Activated CD4-positive, CD25-positive, alpha-beta regulatory T cell (primary cell): ENCODE results near the gene KIF26A.

Experiments
- DNase-seq, 4 experiments: peaks; one replicate each; lab custom pipeline; 2025; lab: John Stamatoyannopoulos, UW

The KIF26A gene

DNA sequence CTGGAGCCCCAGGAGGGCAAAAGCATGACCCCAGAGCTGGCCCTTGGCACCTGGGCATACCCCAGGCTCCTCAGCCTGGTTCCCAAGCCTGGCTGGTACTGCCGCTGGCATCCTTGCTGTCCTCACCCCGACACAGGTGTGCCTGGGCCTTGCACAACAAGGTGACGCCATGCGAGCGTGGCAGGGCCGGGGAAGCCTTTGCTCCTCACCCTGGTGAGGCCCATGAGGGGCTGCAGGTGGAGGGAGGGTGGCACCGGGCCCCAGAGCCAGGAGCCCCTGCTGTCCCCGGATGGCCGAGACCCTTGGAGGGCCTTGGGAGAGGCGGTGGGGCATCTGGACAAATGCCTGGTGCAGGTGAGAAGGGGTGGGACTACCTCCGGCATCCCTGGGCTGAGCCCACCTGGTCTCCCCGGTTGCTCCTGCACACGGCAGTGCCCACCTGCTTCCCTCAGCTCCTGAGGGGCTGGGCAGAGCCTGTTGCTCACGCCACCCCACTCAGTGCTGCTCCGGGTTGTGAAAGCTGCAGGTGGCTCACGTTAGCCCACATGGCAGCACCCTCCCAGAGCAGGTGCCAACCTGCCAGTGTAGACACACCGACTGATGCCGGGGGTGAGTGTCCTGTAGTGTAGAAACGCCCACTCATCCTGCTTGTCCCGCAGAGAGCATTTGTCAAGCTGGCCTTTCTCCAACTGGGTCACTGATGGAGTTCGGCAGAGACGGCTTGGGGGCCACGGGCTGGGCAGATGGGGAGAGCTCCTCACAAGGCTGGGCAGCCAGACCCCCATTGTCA lies 24.6 kb upstream of the KIF26A start:
- no peak for DNase-seq

DNA sequence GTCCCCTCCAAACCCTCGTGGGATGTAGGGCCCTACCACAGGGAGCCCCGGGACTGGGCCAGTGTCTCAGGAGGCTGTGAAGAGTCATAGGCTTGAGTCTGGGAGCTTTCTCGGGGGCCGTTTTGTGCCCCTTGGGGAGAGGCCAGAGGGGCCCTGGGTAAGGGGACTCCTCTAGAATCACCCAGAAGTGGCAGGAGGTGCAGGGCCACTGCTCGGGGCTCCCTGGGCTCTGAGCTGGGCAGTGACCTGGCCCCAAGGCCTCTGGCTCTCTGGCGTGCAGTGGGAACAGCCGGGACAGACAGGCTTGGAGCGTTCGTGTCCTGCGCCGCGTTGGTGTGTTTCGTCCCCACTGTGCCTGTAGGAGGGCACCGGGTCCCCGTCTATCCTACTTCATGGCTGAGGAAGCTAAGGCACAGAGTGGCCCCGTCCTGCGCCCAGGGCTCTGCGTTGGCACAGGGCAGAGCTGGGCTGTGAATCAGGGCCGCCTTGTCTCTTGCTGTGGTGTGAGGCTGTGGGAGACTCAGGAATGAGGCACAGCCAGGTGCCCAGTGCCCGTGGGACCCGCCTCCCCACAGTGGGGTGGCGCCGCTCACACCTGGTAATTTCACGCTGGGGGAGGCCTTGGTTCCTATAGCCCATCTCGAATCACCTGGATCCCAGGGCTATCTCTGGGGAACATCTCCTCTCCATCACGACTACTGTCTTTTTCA lies 23.8 kb upstream of the KIF26A start:
- DNase-seq = no peak

DNA sequence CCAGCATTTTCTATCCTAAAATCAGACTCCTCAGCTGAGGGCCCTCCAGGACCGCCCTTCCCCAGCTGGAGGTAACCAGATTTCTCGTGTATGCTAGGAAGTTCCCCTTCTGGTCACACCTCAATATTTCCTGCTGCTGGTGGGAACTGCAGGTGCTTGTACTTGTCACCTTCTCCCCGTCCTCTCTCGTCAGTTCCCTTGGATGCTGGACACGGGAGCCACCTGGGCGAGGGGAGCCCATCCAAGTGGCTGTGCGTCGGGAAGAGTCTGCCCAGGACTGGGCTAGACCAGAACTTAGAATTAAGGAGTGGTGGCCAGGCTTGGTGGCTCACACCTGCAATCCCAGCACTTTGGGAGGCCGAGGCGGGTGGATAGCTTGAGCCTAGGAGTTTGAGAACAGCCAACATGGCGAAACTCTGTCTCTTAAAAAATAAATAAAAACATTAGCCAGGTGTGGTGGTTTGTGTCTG lies 23.2 kb upstream of the KIF26A start:
- DNase-seq = no peak

DNA sequence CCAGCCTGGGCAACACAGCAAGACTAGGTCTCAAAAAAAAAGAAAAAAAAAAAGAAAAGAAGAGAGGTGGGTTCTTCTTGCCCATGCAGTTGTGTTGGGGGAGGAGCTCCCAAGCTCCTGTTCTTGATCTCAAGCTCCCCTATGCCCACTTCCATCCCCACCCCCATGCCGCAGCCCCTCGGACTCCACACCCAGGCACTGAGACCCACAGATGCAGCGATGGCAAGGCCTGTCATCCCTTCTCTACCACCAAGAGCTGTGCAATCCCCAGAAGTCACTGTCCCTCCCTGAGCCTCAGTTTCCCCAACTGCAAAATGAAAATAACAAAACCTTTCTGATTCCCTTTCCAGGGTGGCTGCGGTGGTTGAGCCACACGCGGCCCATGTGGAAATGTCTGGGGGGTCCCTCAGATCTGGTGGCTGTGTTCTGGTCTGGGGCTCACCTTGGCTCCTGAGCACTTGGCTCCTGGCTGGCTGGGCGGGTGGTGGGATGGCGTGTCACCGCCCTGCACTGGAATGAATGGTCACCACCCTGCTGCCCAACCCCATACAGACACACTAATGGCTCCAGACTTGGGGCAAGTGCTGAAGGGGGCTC lies 22.6 kb upstream of the KIF26A start:
- no peak for DNase-seq

DNA sequence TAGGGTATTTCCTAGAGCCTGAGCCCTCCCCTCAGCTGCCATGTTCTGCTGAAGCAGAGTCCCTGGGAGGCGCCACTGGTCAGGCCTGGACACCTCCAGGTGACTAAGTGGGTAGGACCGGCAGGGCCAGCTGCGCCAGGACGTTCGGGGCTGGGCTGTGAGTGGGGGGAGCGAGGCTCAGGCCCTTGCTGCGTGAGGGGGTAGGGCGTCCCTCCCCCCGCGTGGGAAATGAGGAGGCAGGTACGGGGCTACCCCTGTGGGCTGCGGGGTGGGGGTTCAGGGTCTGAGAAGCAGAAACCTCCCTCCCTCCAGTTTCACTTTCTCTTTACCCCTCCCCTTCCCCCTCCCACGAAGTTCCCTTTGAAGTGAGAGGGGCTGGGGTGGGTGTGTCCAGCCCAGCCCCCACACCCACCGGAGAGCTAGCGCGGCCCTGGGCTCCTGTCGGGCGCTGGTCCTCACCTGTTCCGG lies 22.1 kb upstream of the KIF26A start:
- no peak for DNase-seq

DNA sequence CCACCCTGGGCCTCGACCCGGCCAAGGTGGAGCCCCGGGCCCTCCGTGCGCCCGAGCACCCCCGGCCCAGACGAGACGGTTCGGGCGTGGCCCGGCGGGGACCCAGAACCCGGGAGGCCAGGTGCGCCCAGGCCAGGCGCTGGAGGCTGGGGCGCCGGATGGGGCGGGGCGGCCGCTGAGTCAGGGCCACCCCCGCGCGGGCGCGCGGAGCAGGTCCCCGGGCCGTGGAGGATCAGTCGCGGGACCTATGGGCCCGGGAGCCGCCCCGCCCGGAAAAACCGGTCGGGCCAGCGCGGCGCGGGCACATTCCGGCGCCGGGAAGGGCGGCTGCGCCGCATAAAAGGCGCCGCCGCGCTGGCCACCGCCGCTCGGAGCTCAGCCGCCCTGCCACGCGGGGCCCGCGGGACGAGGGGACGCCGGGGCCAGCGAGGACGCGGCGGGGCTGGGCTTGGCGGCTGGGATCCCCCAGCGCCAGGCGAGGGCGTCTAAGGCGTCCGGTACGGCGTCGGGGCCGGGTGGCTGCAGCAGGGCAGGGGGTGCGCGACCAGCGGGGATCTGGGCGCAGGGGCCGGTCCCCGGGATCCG lies 21.5 kb upstream of the KIF26A start:
- DNase-seq = no peak

DNA sequence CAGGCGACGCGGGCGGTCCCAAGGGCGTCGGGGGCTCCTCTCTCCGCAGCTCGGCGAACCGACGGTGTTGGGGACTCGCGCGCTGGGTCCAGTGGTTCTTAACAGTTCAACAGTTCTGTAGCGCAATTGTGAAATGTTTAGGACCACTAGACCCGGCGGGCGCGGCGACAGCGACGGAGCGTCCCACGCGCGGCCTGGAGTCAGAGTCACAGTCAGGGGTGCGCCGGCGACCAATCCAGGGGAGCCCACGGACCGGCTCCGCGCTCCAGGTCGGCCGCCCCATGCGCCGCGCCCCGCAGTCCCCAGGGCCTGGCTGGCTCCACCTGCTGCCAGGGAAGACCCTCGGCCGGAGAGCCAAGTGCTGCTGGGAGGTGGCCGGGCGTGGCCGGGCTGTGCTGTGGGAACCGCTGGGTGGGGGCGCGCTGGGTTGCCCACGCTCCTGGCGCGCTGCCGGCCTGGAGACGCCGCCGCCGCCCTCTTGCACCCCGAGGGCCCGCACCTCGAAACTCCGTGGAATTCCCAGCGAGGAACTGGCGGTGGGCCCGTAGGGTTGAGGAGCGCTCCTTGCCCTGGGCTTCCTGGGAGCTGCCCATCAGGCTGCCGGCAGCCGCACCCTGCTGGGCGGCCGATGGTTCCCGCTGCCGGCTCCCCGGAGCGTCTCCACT lies 20.9 kb upstream of the KIF26A start:
- DNase-seq = no peak

DNA sequence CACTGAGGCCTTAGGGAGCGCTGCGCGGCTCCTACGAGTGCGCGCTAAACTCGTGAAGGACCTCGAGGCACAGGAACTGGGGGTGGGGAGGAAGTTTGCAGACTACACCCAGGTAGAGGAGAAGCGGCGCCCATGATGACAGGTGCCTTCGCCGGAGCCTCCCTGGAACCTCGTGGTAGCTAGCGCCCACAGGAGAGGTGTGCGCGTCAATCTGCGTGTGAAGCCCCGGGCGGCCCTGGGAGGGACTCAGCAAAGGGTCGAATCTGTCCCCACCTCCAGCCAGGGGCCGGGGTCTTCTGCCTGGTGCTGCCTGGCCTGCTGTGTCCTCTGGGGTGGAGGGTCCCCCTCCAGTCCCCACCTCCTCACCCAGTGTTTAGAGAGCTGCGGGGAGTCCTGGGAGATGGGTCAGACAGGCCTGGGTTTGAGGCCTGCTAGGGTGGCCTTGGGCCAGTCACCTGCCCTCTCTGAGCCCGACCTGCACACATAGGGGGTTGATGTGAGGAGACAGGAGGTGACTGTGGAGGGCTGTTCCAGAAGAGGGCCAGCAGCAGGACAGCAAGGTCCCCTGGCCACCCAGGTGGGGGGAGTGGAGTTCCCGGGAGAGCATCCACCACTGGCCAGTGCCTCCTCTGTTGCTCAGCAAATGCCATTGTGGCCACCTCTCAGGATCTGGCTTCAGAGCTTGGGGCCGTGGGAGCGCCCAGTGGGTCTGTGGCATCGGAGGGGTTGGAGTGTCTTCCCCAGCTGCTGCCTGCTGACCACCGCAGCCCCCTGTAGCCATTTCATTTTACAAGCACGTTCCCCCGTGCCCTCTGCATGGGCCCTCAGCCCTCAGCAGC lies 20.2 kb upstream of the KIF26A start:
- no peak for DNase-seq

DNA sequence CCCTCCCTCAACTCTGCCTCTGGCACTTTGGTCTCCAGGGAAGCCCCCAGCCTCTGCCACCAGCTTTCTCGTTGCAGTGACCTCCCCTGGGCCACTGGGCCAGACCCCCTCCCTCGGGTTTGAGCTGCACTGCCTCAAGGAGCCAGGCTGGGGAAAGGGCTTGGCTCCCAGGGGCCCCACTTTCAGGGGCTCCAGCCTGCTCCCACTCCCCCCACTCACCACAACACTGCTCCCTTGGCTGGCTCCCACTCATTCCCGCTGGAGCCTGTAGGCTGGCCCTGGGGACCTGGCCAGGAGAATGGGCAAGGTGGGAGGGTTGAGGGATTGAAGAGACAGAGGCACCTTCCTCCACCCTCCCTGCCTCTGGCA lies 19.3 kb upstream of the KIF26A start:
- DNase-seq = no peak

DNA sequence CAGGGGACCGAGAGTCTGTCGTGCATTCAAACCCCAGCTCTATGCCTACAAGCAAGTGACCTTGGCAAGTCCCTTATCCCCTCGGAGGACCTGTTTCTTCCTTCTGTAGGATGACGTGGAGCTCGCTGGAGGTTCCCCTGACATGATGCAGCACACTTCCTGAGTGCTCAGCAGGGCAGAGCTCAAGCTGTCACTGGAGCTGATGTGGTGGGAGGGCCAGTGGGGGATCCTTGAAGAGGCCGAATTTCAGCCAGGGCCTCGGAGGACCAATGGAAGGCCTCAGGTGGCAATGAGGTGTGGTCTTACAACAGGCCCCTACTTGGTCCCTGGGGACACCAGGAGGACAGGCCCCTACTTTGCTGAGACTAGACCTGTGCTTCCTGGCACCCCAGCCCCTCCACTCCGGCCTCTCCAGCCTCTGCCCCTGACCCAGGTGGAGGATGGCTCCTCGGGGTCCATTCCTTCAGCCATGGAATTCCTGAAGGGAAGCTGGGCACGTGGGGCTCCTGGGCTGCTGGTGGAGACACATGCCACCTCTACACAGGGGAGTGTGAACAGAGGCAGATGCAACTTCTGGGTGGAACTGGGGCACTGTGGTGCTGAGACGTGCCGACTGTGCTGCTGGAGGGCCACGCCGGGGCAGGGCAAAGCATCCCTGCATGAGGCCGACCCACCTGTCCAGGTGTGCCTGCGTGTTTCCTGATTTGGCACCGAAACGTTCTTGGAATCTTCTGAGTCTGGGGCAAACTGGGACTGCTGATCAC lies 18.7 kb upstream of the KIF26A start:
- DNase-seq = no peak

DNA sequence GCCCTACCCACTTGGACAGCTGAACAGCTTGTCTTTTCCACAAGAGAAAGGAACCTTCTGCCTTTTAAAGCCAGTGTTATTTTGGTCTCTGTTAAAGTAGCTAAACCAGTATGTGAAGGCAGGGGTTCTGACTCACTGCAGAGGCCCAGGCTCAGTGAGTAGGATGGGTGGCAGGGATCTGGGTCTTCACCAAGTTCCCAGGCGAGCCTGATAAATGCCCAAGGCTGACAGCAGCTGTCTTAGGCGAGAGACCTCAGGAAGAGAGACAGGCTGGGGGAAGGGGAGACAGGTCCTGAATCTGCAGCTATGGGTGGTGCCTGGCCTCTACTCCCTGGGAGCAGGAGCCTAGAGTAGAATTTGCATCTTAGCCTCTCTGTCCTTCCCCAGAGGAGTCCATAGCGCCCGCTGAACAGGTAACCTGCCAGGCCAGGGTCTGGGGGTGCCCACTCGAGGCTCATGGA lies 18.1 kb upstream of the KIF26A start:
- no peak for DNase-seq

DNA sequence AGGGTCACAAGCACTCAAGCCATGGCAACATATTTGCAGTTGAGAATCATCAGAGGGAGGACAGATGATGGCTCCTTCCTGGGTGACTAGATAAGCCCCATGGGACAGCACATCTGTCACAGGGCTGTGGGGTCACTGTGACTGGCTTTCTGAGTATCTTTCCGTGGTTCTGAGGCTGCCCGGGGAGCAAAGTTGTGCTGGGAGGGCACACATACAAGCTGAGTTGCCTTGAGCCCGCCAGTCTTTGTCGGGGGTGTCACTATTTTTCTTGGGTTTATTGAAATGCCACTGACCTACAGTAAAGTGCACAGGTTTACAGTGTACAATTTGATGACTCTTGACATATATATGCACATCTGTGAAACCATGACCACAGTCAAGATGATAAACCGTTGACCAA lies 17.2 kb upstream of the KIF26A start:
- DNase-seq = no peak

DNA sequence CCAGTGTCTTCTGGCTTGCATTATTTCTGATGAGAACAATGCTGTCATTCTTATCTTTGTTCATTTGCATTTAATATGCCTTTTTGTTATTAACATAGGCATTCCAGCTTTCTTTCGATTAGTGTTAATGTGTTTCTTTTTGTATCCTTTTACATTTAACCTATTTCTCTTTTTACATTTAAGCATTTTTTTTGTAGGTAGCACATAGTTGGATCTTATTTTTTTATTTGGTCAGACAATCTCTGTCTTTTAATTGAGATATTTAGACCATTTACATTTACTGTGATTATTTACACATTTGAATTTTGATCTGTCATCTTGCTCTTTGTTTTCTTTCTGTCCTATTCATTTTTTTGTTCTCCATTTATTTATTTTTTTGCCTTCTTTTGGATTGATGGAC lies 14.5 kb upstream of the KIF26A start:
- no peak for DNase-seq

DNA sequence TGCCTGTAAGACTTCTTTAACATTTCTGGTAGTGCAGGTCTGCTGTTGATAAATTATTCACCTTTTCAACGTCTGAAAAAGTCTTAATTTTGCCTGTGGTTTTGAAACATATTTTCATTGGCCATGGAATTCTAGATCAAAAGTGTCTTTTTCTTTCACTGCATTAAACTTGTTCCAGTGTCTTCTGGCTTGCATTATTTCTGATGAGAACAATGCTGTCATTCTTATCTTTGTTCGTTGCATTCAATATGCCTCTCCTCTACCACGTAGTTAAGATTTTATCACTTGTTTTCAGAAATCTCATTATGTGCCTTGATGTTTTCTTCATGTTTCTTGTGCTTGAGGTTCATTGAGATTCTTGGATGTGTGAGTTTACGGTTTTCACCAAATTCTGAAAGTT lies 13.4 kb upstream of the KIF26A start:
- DNase-seq = no peak

DNA sequence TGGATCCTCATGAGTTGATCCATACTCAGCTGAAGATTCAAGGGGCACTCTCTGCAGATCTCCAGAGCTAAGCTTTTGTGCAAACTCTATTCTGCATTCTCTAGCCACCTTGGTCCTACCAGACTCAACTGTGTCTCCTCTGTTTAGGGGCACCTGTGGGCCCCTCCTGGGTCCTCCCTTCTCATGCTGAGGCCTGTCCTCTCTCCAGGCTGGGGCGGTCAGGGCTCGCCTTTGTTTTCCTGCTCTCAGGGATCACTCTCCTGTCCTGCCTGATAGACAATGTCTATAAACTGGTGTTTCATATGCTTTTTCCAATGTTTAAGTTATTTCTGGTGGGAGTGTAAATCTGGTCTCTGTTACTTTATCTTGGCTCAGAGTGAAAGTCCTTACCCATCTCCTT lies 11.6 kb upstream of the KIF26A start:
- DNase-seq = no peak

DNA sequence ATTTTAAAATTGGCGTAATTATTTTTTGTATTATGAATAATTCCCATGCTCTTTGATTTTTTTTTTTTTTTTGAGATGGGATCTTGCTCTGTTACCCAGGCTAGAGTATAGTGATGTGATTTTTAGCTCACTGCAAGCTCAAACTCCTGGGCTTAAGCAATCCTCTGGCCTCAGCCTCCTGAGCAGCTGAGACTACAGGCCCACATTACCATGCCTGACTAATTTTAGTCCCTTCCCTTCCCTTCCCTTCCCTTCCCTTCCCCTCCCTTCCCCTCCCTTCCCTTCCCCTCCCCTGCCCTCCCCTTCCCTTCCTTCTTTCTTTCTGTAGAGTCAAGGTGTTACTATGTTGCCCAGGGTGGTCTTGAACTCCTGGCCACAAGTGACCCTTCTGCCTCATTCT lies 9.4 kb upstream of the KIF26A start:
- DNase-seq = no peak

DNA sequence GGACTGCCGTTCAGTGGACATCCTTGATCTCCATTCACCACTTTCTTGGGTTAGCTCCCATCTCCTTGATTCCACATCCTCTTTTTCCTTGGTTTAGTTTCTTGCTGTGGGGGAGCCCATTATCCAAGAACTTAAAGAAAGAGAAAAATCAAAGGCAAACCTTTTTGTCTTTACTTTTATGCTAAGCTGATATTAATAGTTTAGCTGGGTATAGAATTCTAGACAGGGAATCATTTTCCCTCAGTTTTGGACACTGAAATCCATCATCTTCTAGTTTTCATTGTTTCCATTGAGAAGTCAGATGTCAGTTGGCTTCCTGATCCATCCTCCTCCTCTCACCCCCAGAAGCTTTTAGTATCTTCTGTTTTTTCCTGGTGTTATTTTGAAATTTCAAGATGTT lies 8.8 kb upstream of the KIF26A start:
- DNase-seq = no peak

DNA sequence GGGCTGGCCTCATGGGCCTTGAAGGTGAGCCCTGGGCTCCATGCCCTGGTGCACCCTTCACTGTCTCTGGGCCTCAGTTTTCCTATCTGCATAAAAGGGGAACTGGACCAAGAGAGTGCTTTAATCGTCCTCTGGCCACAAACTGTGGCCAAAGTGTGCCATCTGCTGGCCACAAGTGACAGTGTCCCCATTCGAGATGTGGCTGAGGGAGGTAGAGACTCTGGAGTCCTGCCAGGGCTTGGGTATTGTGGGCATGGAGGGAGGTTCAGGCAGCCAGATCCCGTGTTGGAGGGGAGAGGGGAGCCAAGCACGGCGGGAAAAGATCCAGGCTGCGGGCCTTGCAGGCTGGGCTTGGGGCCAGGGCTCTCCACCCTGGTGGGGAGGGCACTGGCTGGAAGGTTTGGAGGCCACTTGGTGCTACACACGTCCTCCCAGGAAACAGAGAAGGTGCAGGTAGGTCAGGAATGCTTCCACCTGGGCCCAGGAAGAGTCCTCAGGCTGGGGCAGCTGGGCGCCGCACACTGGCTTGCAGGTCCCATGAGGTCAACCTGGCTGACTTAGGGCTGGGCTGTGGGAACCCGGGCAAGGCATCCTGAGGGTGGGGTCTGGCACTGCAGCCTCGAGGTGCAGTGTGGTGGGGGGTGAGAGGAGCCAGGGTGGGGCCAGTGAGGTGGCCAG lies 7.3 kb upstream of the KIF26A start:
- DNase-seq = no peak

DNA sequence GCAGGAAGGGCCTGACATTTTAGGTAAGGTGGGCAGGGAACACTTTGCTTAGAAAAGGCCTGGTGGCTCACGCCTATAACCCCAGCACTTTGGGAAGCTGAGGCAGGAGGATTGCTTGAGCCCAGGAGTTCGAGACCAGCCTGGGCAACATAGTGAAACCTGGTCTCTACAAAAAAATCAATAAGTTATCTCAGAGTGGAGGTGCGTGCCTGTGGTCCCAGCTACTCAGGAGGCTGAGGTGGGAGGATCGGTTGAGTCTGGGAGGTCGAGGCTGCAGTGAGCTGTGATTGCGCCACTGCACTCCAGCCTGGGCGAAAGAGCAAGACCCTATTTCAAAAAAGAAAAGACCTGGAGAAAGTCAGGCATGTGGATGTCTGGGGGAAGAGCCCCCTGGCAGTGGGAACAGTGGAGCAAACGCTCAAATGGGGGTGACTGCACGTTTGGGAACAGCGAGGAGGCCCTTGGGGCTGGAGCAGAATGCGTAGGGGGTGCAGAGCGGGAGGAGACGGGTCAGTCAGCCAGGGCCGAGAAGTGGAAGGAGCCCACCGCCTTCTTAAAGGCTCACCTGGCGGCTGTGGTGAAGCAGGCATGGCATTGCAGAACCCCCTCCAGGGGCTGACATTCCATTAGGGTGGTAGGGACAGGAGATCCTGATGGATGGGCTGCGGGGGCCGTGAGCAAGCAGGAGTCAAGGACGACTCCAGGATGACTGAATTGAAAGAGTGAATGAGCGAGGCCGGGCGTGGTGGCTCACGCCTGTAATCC lies 6.2 kb upstream of the KIF26A start:
- no peak for DNase-seq
